ENCODE data around the gene PRKAG2. TPM values are rescaled to one million over a fixed set of nuclear protein-coding genes. Genes with fewer than 3 reads are reported as not detected.

The PRKAG2 gene
- total and polyA plus RNA-seq, 2 experiments from 2014 or later = 17.0 to 19.5 TPM

GRCh38 chr7:151603951-151604350, 273.0 kb downstream of the PRKAG2 start:
- in situ Hi-C loops (cut with MboI) = no loop called here
- no peaks in the 10 kb centered on the region for H3K36me3 ChIP-seq (ENCODE audit: low read depth)
- H3K4me3 ChIP-seq = no peak overlapping the region
- H2AFZ ChIP-seq = no peak overlapping the region
- no peaks in the 10 kb centered on the region for H4K20me1 ChIP-seq (ENCODE audit: insufficient read depth)
- no peaks in the 10 kb centered on the region for H3K9me3 ChIP-seq (ENCODE audit: low read depth)
- H3K27me3 ChIP-seq (replicated peaks; ENCODE audit: insufficient read depth) = no peaks in the 10 kb centered on the region
- H3F3A ChIP-seq (ENCODE audit: insufficient read depth) = peaks cover 19% of the 10 kb centered on the region
- no peaks in the 10 kb centered on the region for H3K9me2 ChIP-seq (ENCODE audit: insufficient read depth)
- H3K9ac ChIP-seq = no peak overlapping the region
- WGBS, 2 experiments (ENCODE audit: low coverage in 1 of 2, low lambda C conversion rate in 2 of 2, missing lambda C conversion rate in 2 of 2) = 97 to 99% methylated on average over 4 of the region's 4 CpGs
- TF ChIP-seq EZH2phosphoT487 (IDR thresholded peaks at IDR 0.05; ENCODE audit: insufficient read depth, low read depth) = no peak
- no peak for TF ChIP-seq EZH2 (IDR thresholded peaks at IDR 0.05; ENCODE audit: insufficient read depth, poor library complexity, severe bottlenecking)
- DNase-seq = no peak
- H3K27ac ChIP-seq = no peak overlapping the region
- peaks cover 56% of the 10 kb centered on the region for H3K79me2 ChIP-seq (ENCODE audit: insufficient read depth)
- no peak overlapping the region for H3K4me2 ChIP-seq (ENCODE audit: unreplicated experiment)
- H3K4me1 ChIP-seq (ENCODE audit: insufficient read depth) = peaks cover 24% of the 10 kb centered on the region

DNA sequence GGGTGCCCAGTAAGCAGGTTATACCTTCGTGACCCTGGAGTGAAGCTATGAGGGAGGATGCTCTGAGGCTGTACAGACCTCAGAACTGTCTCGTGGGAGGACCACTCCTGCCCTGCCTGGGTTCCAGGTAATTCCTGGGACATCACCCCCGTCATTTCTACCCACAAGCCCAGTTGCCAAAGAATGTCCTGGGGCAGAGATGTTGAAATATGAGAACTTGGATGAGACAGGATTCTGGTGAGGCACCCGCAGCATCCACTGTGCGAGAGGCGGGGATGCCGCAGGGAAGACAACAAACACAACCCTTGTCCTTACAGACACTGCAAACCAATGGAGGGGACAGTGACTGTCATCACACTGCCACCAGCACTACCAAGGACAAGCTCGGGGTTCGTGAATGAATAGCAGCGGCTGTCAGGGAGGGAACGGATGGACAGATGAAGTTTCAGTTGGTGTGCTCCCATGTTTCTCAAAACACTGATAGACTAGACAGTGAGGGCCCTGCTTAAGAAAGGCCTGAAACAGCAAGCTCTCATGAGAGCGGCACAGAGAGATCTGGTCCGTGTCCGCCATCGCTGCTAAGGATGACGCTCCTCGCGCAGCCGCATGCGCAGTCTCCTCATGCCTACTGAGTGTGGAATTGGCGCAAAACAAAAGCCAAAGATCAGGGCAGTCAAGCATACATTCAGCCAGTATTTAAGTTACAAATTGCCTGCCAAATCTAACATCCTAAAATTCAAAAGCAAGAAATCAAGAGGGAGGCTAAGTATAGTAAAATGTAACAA, 275.2 kb downstream of the PRKAG2 start:
- WGBS, 2 experiments (ENCODE audit: low coverage in 1 of 2, low lambda C conversion rate in 2 of 2, missing lambda C conversion rate in 2 of 2) = 96 to 97% methylated on average over 21 of the region's 21 CpGs
- Histone ChIP-seq H3K27ac (no peak overlapping the region), H3K9ac (no peak overlapping the region), H3K4me1 (ENCODE audit: insufficient read depth) (peaks cover 41% of the 10 kb centered on the region), H3K36me3 (ENCODE audit: low read depth) (no peaks in the 10 kb centered on the region), H3K79me2 (ENCODE audit: insufficient read depth) (peaks cover 51% of the 10 kb centered on the region), H3K4me2 (ENCODE audit: unreplicated experiment) (no peak overlapping the region), H3K27me3 (replicated peaks; ENCODE audit: insufficient read depth) (no peaks in the 10 kb centered on the region), H4K20me1 (ENCODE audit: insufficient read depth) (no peaks in the 10 kb centered on the region), H3K9me2 (ENCODE audit: insufficient read depth) (no peaks in the 10 kb centered on the region), H2AFZ (no peak overlapping the region), H3K9me3 (ENCODE audit: low read depth) (no peaks in the 10 kb centered on the region), H3F3A (ENCODE audit: insufficient read depth) (peaks cover 39% of the 10 kb centered on the region), H3K4me3 (no peak overlapping the region)
- TF ChIP-seq EZH2phosphoT487 (IDR thresholded peaks at IDR 0.05; ENCODE audit: insufficient read depth, low read depth) (no peak), EZH2 (IDR thresholded peaks at IDR 0.05; ENCODE audit: insufficient read depth, poor library complexity, severe bottlenecking) (no peak)
- no peak for DNase-seq
- in situ Hi-C loops (cut with MboI) = no loop called here

DNA sequence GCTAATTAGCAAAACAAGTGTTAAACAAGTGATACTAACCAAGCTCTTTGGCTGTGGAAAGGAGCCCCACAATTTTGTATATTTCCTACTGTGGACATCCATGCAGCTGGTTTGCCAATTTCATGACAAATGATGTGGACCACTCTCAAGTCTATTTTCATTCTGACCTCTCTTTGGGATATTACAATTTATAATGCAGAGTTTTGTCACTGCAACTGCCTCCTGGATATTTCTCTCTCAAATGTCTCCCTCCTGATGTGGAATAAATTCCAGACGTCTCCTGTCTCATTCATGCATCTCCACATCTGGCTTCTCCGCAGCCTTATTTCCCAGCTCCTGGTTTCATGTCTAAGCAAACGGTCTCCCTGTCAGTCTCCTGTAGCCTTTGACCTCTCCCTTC, 276.6 kb downstream of the PRKAG2 start:
- Histone ChIP-seq H3K4me2 (ENCODE audit: unreplicated experiment) (peak overlapping the region; percentile 87), H3K4me3 (peak overlapping the region; percentile 48), H3K9me3 (ENCODE audit: low read depth) (no peaks in the 10 kb centered on the region), H3K9ac (peak overlapping the region; percentile 52; the same call in 1 of the 2 replicates), H3K9me2 (ENCODE audit: insufficient read depth) (no peaks in the 10 kb centered on the region), H2AFZ (0 out of 2 replicates have a peak overlapping the region, but pooled peaks have one; percentile 51), H3K4me1 (ENCODE audit: insufficient read depth) (peaks cover 41% of the 10 kb centered on the region), H3K27ac (peak overlapping the region; percentile 79), H3K27me3 (replicated peaks; ENCODE audit: insufficient read depth) (no peaks in the 10 kb centered on the region), H4K20me1 (ENCODE audit: insufficient read depth) (no peaks in the 10 kb centered on the region), H3F3A (ENCODE audit: insufficient read depth) (peaks cover 40% of the 10 kb centered on the region), H3K36me3 (ENCODE audit: low read depth) (no peaks in the 10 kb centered on the region), H3K79me2 (ENCODE audit: insufficient read depth) (peaks cover 52% of the 10 kb centered on the region)
- in situ Hi-C loops (cut with MboI) = no loop called here
- TF ChIP-seq EZH2phosphoT487 (IDR thresholded peaks at IDR 0.05; ENCODE audit: insufficient read depth, low read depth) (no peak), EZH2 (IDR thresholded peaks at IDR 0.05; ENCODE audit: insufficient read depth, poor library complexity, severe bottlenecking) (no peak)
- no peak for DNase-seq
- WGBS, 2 experiments (ENCODE audit: low coverage in 1 of 2, low lambda C conversion rate in 2 of 2, missing lambda C conversion rate in 2 of 2) = 57 to 72% methylated on average over 3 of the region's 3 CpGs

DNA sequence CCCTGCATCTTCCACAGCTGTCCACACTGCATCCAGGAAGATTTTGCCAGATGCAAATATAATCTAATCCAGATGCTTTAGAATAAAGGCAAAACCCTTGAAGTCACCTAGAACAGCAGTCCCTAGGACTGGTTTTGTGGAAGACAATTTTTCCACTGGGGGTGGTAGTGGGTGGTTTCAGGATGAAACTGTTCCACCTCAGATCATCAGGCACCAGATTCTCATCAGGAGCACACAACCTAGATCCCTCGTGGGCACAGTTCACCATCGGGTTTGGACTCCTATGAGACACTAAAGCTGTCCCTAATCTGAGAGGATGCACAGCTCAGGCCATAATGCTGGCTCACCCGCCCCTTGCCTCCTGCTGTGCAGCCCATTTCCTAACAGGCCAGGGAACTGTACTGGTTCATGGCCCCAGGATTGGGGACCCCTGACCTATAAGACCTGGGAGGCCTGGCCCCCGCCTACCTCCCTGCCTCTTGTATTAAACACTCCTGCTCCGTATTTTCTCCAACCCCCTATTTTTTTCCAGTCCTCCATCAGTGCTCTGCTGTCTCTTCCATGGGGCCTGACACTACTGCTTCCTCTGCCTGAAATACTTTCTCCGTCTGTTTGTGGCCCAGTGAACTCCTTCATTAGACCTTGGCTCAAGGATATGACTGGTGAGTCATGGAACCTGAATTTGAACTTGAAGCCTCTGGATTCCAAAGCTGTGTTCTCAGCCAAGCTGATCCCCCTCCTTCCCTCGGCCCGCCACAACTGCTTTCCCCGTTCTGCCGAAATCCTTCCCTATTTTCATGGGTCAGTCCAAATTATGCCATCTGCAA, 277.3 kb downstream of the PRKAG2 start:
- Histone ChIP-seq H3K9me2 (ENCODE audit: insufficient read depth) (no peaks in the 10 kb centered on the region), H3F3A (ENCODE audit: insufficient read depth) (peaks cover 40% of the 10 kb centered on the region), H3K27me3 (replicated peaks; ENCODE audit: insufficient read depth) (no peaks in the 10 kb centered on the region), H3K4me3 (peak overlapping the region; percentile 48), H4K20me1 (ENCODE audit: insufficient read depth) (no peaks in the 10 kb centered on the region), H3K4me2 (ENCODE audit: unreplicated experiment) (peak overlapping the region; percentile 87), H3K27ac (peak overlapping the region; percentile 79), H3K36me3 (ENCODE audit: low read depth) (no peaks in the 10 kb centered on the region), H3K4me1 (ENCODE audit: insufficient read depth) (peaks cover 41% of the 10 kb centered on the region), H3K9ac (peak overlapping the region; percentile 52), H3K9me3 (ENCODE audit: low read depth) (no peaks in the 10 kb centered on the region), H2AFZ (peak overlapping the region; percentile 51; the same call in 1 of the 2 replicates), H3K79me2 (ENCODE audit: insufficient read depth) (peaks cover 55% of the 10 kb centered on the region)
- DNase-seq = peak; percentile 95
- in situ Hi-C loops (cut with MboI) = no loop called here
- WGBS, 2 experiments (ENCODE audit: low coverage in 1 of 2, low lambda C conversion rate in 2 of 2, missing lambda C conversion rate in 2 of 2) = 0 to 2% methylated on average over 10 of the region's 10 CpGs
- TF ChIP-seq EZH2 (IDR thresholded peaks at IDR 0.05; ENCODE audit: insufficient read depth, poor library complexity, severe bottlenecking) (no peak), EZH2phosphoT487 (IDR thresholded peaks at IDR 0.05; ENCODE audit: insufficient read depth, low read depth) (no peak)
